Osteocyte (in vitro differentiated cells): ENCODE data around the gene ZNF513. TPM values are rescaled to one million over a fixed set of nuclear protein-coding genes. Genes with fewer than 3 reads are reported as not detected.

Experiments used
- DNase-seq: peaks from one replicate; pipeline ENCODE4 v3.0.0; 2021; ENCODE audit warnings: mixed read lengths; ENCODE audit not compliant: unreplicated experiment; ENCODE audit errors: extremely low spot score
- H3K27ac Mint-ChIP-seq: one replicate; pipeline ENCODE4 v1.8.0; 2021; ENCODE audit warnings: mild to moderate bottlenecking, mixed read lengths; ENCODE audit not compliant: unreplicated experiment
- H3K27me3 Mint-ChIP-seq: one replicate; pipeline ENCODE4 v1.8.0; 2021; ENCODE audit warnings: mixed read lengths; ENCODE audit not compliant: unreplicated experiment
- H3K36me3 Mint-ChIP-seq: one replicate; pipeline ENCODE4 v1.8.0; 2021; ENCODE audit warnings: mixed read lengths; ENCODE audit not compliant: unreplicated experiment
- H3K4me1 Mint-ChIP-seq: one replicate; pipeline ENCODE4 v1.8.0; 2021; ENCODE audit warnings: mixed read lengths; ENCODE audit not compliant: unreplicated experiment
- H3K4me3 Mint-ChIP-seq: one replicate; pipeline ENCODE4 v1.8.0; 2021; ENCODE audit warnings: mild to moderate bottlenecking, moderate library complexity, mixed read lengths; ENCODE audit not compliant: unreplicated experiment
- H3K9me3 Mint-ChIP-seq: one replicate; pipeline ENCODE4 v1.8.0; 2021; ENCODE audit warnings: mixed read lengths; ENCODE audit not compliant: unreplicated experiment
- CTCF ChIP-seq: fragments of 200-600 bp; sonication (generic); IDR thresholded peaks from 2 replicates; pipeline ENCODE4 v1.5.0; 2021; ENCODE audit warnings: antibody characterized with exemption, mild to moderate bottlenecking, moderate library complexity
- total RNA-seq: library from RNA; stranded (reverse); gene quantifications from 2 replicates; pipeline ENCODE4 v1.2.1, GENCODE V29; 2021

Gene ZNF513
- total RNA-seq, 1 donor from 2014 or later: 19.1 TPM

DNA sequence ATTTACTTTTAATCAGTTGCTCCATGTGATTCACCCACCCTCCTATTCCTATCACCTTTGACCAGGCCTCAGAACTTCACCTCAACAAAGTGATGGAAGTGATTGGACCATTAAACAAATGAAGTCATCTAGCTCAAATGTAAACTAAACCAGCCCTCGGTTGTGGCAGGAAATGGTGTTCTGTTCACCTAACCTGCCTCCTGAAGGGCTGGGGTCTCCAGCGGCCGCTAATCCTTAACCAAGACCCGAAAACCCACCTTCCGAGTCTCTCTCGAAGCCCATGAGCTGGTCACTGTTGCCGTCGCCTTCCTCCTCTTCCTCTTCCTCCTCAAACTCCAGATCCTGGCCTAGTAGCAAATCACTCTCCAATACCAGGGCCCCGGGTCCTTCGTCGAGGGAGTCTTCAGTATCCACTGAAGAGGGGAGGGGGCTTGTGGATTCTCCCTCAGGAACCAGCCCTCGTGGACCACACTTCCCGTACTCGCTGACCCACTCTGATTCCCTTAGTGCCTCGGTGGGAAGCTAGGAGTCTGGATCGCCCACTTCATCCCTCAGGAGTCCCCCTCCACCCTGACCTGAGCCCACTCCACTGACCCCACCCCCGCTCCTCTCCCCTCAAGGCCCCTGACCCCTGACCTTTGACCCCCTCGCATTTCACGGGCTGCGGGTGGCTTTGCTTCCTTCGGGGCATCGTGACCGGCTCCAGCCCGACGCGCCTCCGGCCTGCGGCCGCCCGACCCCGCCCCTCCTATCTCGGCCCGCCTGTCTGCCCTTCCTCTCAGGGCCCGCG, 503 bp downstream of the ZNF513 start:
- Mint-ChIP-seq H3K4me3 (peak overlapping the region; percentile 87), H3K4me1 (peaks cover 21% of the 10 kb centered on the region)
- no peak for DNase-seq

GRCh38 chr2:27379383-27379835, 1.1 kb downstream of the ZNF513 start:
- peak overlapping the region; percentile 90 for H3K27ac Mint-ChIP-seq
- H3K27me3 Mint-ChIP-seq: no peaks in the 10 kb centered on the region
- H3K9me3 Mint-ChIP-seq: no peaks in the 10 kb centered on the region
- no peak for TF ChIP-seq CTCF
- no peak for DNase-seq
- peak overlapping the region; percentile 87 for H3K4me3 Mint-ChIP-seq
- peaks cover 16% of the 10 kb centered on the region for H3K36me3 Mint-ChIP-seq
- H3K4me1 Mint-ChIP-seq: peaks cover 21% of the 10 kb centered on the region

More for the DNA sequence above, 503 bp downstream of the ZNF513 start:
- no peak for TF ChIP-seq CTCF
- Mint-ChIP-seq H3K9me3 (no peaks in the 10 kb centered on the region), H3K27ac (peak overlapping the region; percentile 90), H3K36me3 (peaks cover 13% of the 10 kb centered on the region), H3K27me3 (no peaks in the 10 kb centered on the region)

- H3K4me1 Mint-ChIP-seq: peaks cover 21% of the 10 kb centered on the region
- no peak for TF ChIP-seq CTCF
- H3K9me3 Mint-ChIP-seq: no peaks in the 10 kb centered on the region
- peak overlapping the region; percentile 90 for H3K27ac Mint-ChIP-seq
- H3K4me3 Mint-ChIP-seq: peak overlapping the region; percentile 87
- H3K36me3 Mint-ChIP-seq: peaks cover 18% of the 10 kb centered on the region
- DNase-seq: no peak
- H3K27me3 Mint-ChIP-seq: no peaks in the 10 kb centered on the region
Measured at GRCh38 chr2:27378809-27379290, 1.7 kb downstream of the ZNF513 start.

DNA sequence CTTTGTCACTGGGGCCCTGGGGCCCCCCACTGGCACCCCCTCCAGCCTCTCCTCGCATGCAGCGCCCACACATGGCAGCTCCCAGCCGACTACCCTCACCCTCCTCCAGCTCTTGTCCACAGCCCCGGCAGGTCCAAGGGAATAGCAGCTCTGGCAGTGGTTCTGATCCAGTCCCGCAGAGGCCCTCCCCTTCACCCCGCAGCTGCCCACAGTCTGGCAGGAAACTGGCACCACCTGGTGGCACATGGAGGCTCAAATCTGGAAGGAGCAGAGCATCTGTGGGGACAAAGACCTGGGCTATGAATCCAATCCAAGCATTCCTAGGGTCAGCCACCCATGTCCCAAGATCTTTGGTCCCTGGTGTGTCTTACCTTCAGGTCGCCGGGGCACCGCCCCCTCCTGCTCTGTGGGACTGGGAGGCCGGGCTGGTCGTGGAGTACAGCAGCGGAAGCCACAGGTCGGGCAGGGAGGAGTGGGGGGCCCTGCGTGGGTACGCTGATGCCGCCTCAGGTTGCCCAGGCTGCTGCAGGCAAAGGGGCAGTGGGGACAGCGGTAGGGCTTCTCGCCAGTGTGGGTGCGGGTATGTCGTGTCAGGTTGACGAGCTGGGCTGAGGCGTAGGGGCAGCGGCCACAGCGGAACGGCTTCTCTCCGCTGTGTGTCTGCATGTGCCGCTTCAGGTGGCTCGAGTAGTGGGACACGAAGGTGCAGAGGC, 2.3 kb downstream of the ZNF513 start:
- DNase-seq: no peak
- Mint-ChIP-seq H3K36me3 (peaks cover 21% of the 10 kb centered on the region), H3K27ac (no peak overlapping the region), H3K4me1 (peaks cover 21% of the 10 kb centered on the region), H3K4me3 (no peak overlapping the region), H3K27me3 (no peaks in the 10 kb centered on the region), H3K9me3 (no peaks in the 10 kb centered on the region)
- peak; percentile 20 for TF ChIP-seq CTCF

DNA sequence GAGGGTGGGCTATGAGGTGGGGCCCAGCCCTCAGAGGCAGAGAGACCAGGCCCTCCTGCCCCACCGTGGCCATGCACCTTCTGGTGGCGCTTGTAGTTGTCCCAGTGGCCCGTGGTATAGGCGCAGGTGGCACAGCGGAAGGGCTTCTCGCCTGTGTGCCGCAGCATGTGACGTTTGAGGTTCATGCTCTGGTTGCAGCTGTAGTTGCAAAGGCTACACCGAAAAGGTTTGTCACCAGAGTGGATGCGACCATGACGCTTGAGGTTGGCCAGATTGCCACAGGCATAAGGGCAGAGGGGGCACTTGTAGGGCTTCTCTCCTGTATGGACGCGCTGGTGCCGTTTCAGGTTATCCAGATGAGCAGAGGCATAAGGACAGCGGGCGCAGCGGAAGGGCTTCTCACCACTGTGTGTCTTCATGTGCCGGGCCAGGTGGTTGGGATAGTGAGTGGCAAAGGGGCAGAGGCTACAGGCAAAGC, 2.9 kb downstream of the ZNF513 start:
- no peaks in the 10 kb centered on the region for H3K27me3 Mint-ChIP-seq
- TF ChIP-seq CTCF: no peak
- H3K4me3 Mint-ChIP-seq: no peak overlapping the region
- no peak for DNase-seq
- no peaks in the 10 kb centered on the region for H3K9me3 Mint-ChIP-seq
- H3K36me3 Mint-ChIP-seq: peaks cover 26% of the 10 kb centered on the region
- H3K4me1 Mint-ChIP-seq: peaks cover 22% of the 10 kb centered on the region
- H3K27ac Mint-ChIP-seq: no peak overlapping the region
